Stimulated activated CD4-positive, alpha-beta T cell treated with anti-CD3 and anti-CD28 coated beads, Interleukin-4, amount 100 ng/mL, for 1 hour (primary cell): ENCODE measurements around the gene XIAP.
A peak's percentile ranks its signal among the peaks of the same experiment; 100 is the strongest.
"Not testable (repeated sequence)": the region's sequence is repeated elsewhere in the genome, so short reads cannot be mapped to it uniquely, and the experiment has no call there.

Experiments used
- DNase-seq: peaks from one replicate; pipeline ENCODE4 v3.0.0-alpha.2; 2020

The XIAP gene

DNA sequence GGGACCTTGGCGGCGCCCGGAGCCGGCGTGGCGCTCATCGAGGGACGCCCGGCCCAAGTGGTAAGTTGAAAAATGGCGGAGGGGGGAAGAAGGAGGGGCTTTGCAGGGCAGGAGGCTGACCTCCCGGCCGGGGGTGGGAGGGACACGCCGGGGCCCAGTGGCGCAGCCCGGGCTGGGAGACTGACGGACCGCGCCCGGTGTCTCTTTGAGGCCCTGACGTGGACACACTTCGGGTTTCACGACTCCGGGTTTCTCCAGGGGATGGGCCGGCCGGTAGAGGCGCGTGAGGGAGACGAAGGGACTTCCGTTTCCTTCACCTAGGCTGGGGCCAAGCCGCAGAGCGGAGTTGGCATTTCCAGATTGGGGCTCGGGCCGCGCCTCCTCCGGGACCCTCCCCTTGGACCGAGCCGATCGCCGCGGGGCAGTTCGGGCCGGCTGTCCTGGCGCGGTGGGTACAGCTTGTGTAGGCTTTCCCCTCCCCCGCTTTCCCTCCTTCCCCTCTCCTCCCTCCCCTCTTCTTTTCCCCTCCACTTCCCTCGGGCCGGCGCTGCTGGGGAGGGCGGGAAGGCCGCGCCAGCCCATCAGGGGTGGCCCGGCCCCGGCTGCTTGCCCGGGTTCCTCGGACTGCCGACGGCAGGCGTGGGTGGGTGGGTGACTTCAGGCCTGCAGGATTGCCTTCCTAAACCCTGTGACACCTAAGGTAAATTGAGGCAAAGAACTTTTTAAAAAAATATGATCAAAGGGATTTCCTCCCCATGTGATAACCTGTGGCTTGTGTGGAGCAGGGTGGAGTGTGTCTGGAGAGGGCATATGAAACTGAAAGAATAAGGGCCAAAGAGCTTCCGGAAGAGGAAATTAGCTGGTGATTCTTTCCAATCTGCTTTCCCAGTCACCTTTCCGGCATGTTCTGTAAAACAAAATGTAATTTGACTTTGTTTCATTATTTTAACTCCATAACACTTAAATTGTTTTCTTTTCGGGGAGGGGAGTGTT lies at the start of gene XIAP:
XIAP (plus strand) TSS at position 208 of the 993 bp plus-strand sequence. CDS start 25,610 bp downstream, outside the sequence.
- DNase-seq, result peak; percentile 51

DNA sequence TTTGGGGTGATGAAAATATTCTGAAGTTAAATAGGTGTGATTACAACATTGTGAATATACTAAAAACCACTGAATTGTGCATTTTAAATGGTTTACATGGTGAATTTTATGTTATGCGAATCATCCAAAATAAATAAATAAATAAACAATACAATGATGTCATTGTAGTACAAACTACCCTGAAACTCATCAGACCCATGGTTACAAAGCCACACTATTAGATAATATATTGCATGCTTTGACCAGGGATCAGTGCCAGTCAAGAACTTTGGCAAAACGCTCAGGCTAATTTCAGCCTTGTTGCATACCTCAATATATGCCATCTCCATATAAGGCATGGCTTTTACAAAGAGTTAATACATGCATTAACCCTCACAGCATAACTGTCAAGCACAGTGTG lies 45.5 kb upstream of the XIAP start:
- no peak for DNase-seq

GRCh38 chrX:123814934-123815394 lies 44.9 kb upstream of the XIAP start:
- DNase-seq, result not testable (repeated sequence)

GRCh38 chrX:123817288-123817894 lies 42.5 kb upstream of the XIAP start:
- no peak for DNase-seq

DNA sequence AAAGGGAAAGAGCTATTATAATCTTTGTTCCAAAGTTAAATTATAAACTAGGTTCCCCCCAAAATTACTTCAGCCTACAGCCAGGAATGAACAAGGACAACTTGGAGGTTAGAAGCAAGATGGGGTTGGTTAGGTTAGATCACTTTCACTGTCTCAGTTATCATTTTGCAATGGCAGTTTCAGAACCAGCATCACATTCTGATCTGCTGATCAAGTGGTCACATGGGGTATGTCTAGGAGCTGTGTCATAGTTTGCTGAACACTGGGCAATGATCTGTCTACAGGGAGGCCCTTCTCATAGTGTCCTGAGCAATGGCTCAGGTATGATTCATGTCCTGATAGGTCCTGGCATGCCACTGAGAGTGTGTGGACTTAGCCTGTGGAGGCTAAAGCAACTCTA lies 41.6 kb upstream of the XIAP start:
- DNase-seq, result no peak

DNA sequence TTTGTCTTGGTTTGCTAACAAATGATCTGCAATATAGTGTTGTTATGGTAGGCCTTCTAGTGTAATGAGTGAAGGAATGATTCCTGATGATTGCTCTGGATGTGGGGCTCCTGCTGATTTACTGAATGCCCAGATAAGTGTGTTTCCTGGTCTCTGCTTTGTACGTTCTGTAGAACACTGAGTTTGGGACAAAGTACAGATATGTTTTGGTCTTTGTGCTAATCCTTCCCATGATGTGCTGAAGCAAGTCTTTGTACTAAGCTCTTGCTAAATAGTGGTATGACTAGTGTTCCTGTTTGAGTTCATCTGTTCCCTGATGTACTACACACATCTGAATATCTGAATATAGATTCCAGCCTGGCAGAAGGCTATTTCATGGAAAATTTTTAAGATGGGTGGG lies 36.9 kb upstream of the XIAP start:
- no peak for DNase-seq

GRCh38 chrX:123830309-123830708 lies 29.5 kb upstream of the XIAP start:
- DNase-seq, result no peak

GRCh38 chrX:123833387-123833786 lies 26.5 kb upstream of the XIAP start:
- DNase-seq, result peak; percentile 46

DNA sequence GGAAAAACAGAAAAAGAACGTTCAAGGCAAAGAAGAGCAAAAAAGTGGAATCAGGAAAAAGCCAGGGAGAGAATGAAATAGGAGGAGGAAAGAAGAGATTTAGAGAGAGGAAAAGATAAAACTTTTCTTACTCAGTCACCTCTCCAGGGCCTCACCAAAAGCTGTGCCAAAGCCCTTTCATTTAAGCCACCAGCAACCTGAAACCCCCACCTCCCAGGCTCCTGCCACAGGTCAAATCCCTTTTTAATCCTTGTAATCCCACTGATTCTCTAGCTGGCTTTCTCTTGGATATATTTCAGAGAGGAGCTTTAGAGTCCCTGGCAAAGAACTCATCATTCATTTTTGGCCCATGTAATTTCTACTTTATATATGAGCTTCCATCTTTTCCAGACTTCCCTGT lies 25.7 kb upstream of the XIAP start:
- DNase-seq, result no peak

DNA sequence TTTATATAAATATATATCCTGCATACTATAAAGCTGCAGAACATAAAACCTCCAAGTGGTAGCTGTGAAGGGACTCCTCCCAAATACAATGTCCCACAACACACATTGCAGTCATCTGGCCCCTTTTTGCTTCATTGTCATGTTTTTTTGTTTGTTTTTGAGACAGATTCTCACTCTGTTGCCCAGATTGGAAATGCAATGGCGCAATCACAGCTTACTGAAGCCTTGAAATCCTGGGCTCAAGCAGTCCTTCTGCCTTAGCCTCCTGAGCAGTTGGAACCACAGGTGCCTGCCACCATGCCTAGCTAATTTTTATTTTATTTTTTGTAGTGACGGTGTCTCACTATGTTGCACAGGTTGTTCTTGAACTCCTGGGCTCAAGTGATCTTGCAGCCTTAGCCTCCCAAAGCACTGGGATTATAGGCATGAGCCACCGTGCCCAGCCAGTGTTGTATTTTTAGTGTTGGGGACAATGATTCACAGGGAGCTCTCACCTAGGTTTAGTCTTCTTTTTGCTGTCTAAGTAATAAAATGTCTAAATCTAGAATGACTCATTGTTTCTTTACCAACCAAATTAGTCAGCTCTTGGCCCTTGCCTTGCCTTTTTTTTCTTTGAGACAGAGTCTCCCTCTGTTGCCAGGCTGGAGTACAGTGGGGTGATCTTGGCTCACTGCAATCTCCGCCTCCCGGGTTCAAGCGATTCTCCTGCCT lies 24.0 kb upstream of the XIAP start:
- DNase-seq, result peak; percentile 4

GRCh38 chrX:123845129-123845528 lies 14.7 kb upstream of the XIAP start:
- DNase-seq, result not testable (repeated sequence)

DNA sequence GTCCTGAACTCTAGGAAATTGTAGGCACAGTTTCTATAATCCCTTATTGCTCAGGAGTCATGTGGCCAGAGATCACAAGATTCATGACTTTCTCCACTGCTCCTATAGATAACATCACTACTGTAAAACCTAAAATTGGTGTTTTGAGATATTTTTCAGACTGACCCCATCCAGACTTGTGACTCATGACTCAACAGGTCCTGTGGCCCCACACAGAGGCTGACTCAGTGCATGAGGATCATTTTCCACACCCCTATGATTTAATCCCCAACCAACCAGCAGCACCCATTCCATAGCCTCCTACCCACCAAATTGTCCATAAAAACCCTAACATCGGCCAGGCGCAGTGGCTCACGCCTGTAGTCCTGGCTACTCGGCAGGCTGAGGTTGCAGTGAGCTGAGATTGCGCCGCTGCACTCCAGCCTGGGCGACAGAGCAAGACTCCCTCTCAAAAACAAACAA lies 13.2 kb upstream of the XIAP start:
- DNase-seq, result no peak

DNA sequence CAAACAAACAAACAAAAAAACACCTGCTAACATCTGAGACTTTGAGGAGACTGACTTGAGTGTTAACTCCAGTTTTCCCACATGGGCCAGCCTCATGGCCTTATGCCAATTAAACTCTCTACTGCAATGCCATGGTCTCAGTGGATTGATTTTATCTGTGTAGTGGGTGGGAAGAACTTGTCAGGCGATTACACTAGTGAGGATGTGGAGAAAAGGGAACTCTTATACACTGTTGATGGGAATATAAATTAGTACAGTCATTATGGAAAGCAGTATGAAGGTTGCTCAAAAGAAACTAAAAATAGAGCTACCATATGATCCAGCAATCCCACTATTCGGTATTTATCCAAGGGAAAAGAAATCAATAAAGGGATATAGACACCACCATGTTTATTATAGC lies 12.8 kb upstream of the XIAP start:
- DNase-seq, result no peak

GRCh38 chrX:123849096-123849495 lies 10.8 kb upstream of the XIAP start:
- DNase-seq, result no peak

- not testable (repeated sequence) for DNase-seq
These were observed 9.9 kb upstream of the XIAP start for GRCh38 chrX:123849906-123850305.

GRCh38 chrX:123851079-123851478 lies 8.8 kb upstream of the XIAP start:
- DNase-seq, result no peak

- no peak for DNase-seq
These were observed 5.5 kb upstream of the XIAP start for GRCh38 chrX:123854329-123854728.

GRCh38 chrX:123859409-123859845 lies 426 bp upstream of the XIAP start:
- peak; percentile 56 for DNase-seq

- DNase-seq, result no peak
These were observed 1.1 kb downstream of the XIAP start for GRCh38 chrX:123860983-123861382.

DNA sequence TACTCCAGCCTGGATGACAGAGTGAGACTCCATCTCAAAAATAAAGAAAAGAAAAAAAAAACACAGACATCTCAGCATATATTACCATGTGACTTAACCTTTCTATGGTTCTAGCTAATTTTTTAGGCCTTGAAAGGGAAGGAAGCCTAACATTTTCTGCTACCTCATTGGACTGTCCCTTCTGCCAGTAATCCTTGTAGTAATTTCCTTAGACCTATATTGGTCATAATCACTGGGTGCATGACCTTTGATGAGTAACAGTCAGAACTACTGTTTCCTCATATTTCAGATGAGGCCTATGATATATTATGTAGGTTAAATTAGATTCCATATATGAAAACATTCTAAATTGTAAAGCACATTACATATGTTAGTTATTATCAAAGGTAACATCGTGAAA lies 9.6 kb downstream of the XIAP start:
- no peak for DNase-seq

DNA sequence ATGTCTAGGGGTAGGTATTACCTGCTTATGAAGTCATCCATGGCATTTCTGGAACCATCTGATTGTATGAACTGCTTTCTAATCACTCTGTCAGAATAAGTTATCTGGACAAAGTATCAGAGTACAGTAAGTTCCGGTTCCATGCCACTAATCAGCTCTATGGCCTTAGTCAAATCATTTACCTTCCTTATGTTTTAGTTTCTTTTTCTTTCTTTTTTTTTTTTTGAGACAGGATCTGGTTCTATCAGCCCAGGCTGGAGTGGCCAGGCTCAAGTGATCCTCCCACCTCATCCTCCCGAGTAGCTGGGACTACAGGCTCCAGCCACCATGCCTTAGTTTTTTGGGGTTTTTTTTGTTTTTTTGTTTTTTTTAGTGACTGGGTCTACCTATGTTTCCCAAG lies 11.5 kb downstream of the XIAP start:
- DNase-seq, result no peak

- DNase-seq, result no peak
These were observed 14.1 kb downstream of the XIAP start for GRCh38 chrX:123873956-123874355.

DNA sequence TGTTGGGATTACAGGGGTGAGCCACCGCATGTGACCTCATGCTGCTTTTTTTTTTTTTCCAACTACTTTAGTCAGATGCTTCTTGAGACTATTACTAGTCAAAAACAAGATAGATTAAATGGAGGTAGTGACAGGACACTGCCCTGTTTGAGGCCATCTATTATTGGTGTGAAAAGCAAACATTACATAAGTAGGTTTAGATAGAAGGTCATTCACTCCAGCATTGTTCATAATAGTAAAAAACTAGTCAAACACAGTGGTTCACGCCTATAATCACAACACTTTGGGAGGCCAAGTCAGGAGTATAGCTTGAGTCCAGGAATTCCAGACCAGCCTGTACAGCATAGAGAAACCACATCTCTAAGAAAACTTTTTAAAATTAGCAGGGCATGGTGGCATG lies 16.3 kb downstream of the XIAP start:
- no peak for DNase-seq
